GM21619 (cell line): ENCODE measurements around the gene BICRA.
"Not testable (repeated sequence)": the region's sequence is repeated elsewhere in the genome, so short reads cannot be mapped to it uniquely, and the experiment has no call there.

ENCODE experiments used
- ATAC-seq: cut with Tn5 transposase; IDR thresholded peaks from one replicate; pipeline ENCODE4 v1.9.1; 2021; ENCODE audit not compliant: unreplicated experiment

The BICRA gene

DNA sequence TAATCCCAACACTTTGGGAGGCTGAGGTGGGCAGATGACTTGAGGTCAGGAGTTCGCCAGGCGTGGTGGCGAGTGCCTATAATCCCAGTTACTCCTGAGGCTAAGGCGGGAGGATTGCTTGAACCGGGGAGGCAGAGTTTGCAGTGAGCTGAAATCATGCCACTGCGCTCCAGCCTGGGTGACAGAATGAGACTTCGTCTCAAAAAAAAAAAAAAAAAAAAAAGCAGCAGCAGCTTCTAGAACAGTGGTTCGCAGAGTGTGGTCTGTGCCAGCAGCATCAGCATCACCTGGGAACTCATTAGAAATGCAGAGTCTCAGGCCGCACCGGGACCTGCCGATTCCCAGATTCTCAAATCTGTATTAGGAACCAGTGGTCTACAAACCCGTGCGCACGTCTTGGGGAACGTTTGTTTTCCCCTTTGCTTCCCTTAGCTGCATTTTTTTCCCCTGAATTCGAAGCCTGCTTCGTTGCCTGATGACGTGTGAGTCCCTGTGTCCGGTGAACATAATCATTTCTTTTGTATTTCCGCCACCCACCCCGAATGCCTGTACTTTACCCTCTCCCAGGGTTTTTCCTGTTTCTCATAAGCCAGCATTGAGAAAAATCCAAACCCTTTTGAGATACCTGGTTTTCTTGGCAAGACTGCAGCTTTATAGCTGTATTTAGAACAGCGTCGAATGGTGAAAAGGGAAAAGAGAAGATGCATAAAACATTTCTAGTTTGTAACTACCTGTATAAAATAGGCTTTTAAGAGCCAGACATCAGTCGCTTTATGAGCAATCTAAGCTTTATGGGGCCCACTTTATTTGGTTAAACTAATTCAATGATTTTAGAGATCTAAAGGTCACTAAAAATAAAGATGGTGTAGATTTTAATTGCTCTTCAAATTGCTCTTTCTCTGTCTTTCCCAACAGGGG lies 49.8 kb downstream of the BICRA start:
- ATAC-seq, result no peak

DNA sequence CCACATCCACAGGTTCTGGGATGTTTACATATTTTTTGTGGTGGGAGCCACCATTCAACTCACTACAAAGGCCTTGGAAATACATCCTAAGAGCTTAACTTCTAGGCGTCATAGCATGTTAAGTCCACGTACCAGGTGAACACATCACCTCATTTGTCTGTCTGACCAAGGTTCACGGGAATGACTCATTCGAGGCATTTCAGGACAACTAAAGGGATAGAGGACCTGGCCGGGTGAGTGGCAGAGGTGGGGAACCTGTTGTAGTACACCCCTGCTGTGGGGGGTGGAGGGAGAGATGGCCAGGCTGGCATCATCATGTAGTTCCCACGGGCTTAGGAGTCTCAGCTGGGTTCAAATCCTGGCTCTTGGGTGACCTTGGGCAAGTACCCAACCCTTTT lies 51.5 kb downstream of the BICRA start:
- ATAC-seq, result no peak

- no peak for ATAC-seq
These were observed 52.2 kb downstream of the BICRA start for GRCh38 chr19:47661161-47661560.

DNA sequence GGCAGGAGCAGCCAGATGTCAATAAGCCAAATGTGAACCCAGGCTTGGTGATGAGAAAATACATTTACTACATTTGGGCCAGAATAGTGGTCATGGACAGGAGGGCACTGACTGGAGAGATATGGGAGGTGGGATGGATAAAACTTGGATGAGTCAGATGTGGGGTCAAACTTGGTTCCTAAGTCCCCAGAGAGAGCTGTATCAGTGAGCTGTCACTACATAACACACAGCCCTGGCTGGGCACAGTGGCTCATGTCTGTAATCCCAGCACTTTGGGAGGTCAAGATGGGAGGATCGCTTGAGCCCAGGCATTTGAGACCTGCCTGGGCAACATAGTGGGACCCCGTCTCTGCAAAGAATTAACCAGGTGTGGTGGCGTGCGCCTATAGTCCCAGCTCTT lies 52.7 kb downstream of the BICRA start:
- no peak for ATAC-seq

DNA sequence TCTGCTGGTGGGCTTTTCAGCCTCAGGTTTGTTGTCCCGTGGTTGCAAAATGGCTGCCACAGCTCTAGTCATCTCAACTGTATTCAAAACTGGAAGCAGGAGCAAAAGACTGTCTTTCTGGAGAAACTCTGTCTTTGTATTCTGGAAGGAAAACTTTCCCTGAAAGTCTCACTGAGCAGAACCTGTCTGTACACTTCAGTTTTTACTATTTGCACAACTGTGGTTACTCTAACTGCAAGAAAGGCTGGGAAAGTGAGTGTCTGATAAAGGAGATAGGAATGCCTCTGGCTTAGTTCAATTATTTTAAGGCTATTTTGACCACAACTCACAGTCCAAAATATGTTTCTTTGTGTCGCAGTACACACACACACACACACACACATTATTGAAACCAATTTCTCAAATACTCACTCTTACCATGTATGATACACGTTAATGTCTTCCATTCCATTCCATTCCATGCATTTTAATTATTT lies 54.5 kb downstream of the BICRA start:
- no peak for ATAC-seq

GRCh38 chr19:47663911-47664771 lies 55.2 kb downstream of the BICRA start:
- no peak for ATAC-seq

GRCh38 chr19:47668556-47668955 lies 59.6 kb downstream of the BICRA start:
- ATAC-seq, result not testable (repeated sequence)

DNA sequence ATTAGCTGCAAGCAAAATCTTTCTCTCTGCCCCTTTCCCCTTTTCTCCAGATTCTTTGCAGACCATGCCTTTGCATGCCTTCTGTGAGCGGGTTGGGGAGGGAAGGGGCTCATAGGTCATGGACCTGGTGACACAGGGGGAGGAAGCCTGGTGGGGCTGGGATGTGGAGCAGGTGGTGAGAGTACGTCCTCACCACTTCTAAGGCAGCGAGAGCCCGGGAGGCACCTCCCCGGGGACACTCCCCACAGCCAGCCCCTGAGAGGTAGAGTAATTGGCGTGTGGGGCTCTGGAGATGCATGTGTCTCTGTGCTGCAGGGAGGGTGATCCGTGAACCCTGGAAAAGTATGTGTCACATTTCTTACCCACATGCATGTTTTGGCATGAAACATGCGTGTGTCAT lies 61.8 kb downstream of the BICRA start:
- no peak for ATAC-seq

- no peak for ATAC-seq
These were observed 62.6 kb downstream of the BICRA start for GRCh38 chr19:47671499-47671898.

DNA sequence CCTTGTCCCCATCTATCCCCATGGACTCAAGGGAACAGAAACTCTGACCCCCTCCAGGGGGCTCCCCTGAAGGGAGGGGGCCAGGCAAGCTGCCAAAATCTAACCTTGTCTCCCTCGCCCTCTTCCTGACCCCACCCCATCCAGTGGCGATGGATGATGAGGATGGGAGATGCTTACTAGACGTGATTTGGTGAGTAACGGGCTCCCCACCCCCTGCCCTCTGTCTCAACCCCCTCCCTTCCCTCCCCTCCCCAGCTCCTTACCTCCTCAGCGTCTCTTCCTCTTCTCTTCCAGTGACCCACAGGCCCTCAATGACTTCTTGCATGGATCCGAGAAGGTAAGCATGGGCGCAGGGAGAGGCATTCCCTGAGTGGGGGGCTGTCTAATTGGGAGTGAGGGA lies 64.5 kb downstream of the BICRA start:
- no peak for ATAC-seq

DNA sequence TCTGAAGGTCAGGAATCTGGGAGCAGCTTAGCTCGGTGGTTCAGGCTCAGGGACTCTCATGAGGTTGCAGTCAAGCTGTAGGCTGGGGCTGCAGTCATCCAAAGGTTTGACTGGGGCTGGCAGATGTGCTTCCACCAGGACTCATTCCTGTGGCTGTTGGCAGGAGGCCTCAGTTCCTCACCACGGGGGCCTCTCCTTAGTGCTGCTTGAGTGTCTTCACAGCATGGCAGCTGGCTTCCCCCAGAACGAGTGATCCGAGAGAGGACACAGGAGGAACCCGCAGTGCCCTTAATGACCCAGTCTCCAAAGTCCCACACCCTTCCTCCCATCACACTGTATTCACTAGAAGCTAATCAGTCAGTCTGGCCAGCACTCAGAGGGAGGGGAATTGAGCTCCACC lies 65.6 kb downstream of the BICRA start:
- no peak for ATAC-seq

DNA sequence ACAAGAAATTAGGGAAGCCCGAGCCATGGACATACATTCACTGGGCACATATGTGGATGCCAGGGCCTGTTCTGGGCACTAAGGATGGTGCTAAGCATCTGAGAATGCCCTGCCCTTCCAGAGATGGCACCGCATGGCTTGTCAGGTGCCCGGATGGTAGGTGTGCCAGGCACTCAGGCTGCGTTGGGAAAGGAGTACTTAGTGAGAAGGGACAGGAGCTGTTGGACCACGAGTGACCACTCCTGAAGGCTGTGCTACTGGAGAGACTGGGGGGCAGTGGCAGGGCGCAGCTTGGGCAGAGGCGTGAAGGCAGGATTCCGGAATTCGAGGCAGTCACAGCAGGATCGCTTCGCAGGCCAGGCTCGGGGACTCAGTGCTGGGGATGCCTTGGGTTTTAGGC lies 66.3 kb downstream of the BICRA start:
- ATAC-seq, result no peak

GRCh38 chr19:47675859-47676258 lies 66.9 kb downstream of the BICRA start:
- ATAC-seq, result no peak

GRCh38 chr19:47676811-47677210 lies 67.9 kb downstream of the BICRA start:
- ATAC-seq, result no peak

- no peak for ATAC-seq
These were observed 70.4 kb downstream of the BICRA start for GRCh38 chr19:47679251-47679900.

- no peak for ATAC-seq
These were observed 71.3 kb downstream of the BICRA start for GRCh38 chr19:47679922-47680857.

GRCh38 chr19:47680858-47681332 lies 72.0 kb downstream of the BICRA start:
- no peak for ATAC-seq

DNA sequence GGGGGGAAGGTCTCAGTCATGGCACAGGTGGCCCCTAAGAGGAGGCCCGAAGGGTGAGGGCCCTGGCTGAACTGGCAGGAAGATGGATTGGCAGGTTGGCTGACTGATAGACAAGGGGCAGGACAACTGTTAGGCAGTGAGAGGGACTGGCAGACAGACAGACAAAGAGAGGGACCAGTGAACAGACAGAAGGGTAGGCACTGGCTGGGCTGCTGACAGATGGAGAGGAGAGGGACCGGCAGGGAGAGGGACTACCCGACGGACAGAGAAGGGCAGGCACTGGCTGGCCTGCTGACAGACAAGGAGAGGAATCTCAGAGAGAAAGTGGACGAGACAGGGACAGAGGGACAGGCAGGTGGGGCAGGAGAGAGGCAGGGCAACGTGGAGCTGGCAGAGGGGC lies 72.5 kb downstream of the BICRA start:
- ATAC-seq, result no peak

GRCh38 chr19:47681936-47682335 lies 73.0 kb downstream of the BICRA start:
- ATAC-seq, result no peak

GRCh38 chr19:47682939-47683338 lies 74.0 kb downstream of the BICRA start:
- ATAC-seq, result no peak
